DND-41 (cell line): ENCODE data around the gene SH3GL3.

Source experiments
- ATAC-seq: fragments of 200-7000 bp; cut with Tn5 transposase; 3 replicates; pipeline ENCODE4 v1.9.1; 2021; ENCODE audit warnings: low read depth; ENCODE audit not compliant: insufficient read depth
- DNase-seq: peaks from one replicate; pipeline ENCODE4 v3.0.0-alpha.2; 2020
- H2AFZ ChIP-seq: 2 replicates; pipeline ENCODE4 v1.6.0; 2012; ENCODE audit warnings: low read depth, low read length
- H3K27ac ChIP-seq: 2 replicates; pipeline ENCODE4 v1.5.1; 2012; ENCODE audit warnings: low read length, inconsistent platforms
- H3K27me3 ChIP-seq: fragments of 200-600 bp; sonication (generic); 2 replicates; pipeline ENCODE4 v1.6.0; 2012; ENCODE audit warnings: low read length, mild to moderate bottlenecking, inconsistent platforms; ENCODE audit not compliant: insufficient read depth, poor library complexity
- H3K36me3 ChIP-seq: 2 replicates; pipeline ENCODE4 v1.5.1; 2012; ENCODE audit warnings: low read length, inconsistent platforms; ENCODE audit not compliant: insufficient read depth
- H3K4me1 ChIP-seq: 2 replicates; pipeline ENCODE4 v1.5.1; 2012; ENCODE audit warnings: mild to moderate bottlenecking, low read length; ENCODE audit not compliant: insufficient read depth
- H3K4me2 ChIP-seq: 2 replicates; pipeline ENCODE4 v1.6.0; 2012; ENCODE audit warnings: mild to moderate bottlenecking, moderate library complexity, low read length, inconsistent platforms; ENCODE audit not compliant: insufficient read depth
- H3K4me3 ChIP-seq, 2 experiments: fragments of 200-600 bp in 1 of 2; shearing (Covaris generic) in 1 of 2; 2 replicates each; pipeline ENCODE4 v1.5.1; 2012 to 2016; ENCODE audit warnings: inconsistent platforms in 2 of 2, low read length in 2 of 2, mild to moderate bottlenecking in 2 of 2, low read depth in 1 of 2, moderate library complexity in 1 of 2
- H3K79me2 ChIP-seq: 2 replicates; pipeline ENCODE4 v1.6.0; 2012; ENCODE audit warnings: low read length, inconsistent platforms; ENCODE audit not compliant: insufficient read depth
- H3K9ac ChIP-seq: 2 replicates; pipeline ENCODE4 v1.6.0; 2012; ENCODE audit warnings: low read depth, mild to moderate bottlenecking, inconsistent platforms, low read length, moderate library complexity
- H3K9me3 ChIP-seq: 2 replicates; pipeline ENCODE4 v1.5.1; 2012; ENCODE audit warnings: low read length, moderate library complexity, mild to moderate bottlenecking, inconsistent platforms; ENCODE audit not compliant: insufficient read depth, severe bottlenecking
- H4K20me1 ChIP-seq: 2 replicates; pipeline ENCODE4 v1.6.0; 2012; ENCODE audit warnings: low read length; ENCODE audit not compliant: insufficient read depth
- CTCF ChIP-seq: IDR thresholded peaks from 2 replicates; pipeline ENCODE4 v1.5.1; 2012; ENCODE audit warnings: borderline replicate concordance, low read length, moderate library complexity, mild to moderate bottlenecking; ENCODE audit not compliant: poor library complexity, severe bottlenecking; ENCODE audit errors: extremely low read depth
- EZH2 ChIP-seq: IDR thresholded peaks from 3 replicates; pipeline ENCODE4 v1.6.1; 2012; ENCODE audit warnings: borderline replicate concordance, low read depth, mild to moderate bottlenecking, moderate library complexity, low read length, inconsistent platforms; ENCODE audit not compliant: severe bottlenecking

The SH3GL3 gene

GRCh38 chr15:83587091-83587490 is 139.9 kb downstream of the SH3GL3 start:
- H2AFZ ChIP-seq = no peak overlapping the region
- no peak overlapping the region for H3K4me2 ChIP-seq
- H3K27me3 ChIP-seq = peaks cover 4% of the 10 kb centered on the region
- no peak overlapping the region for H3K27ac ChIP-seq
- no peak for TF ChIP-seq CTCF
- no peak for TF ChIP-seq EZH2
- no peak overlapping the region for H3K9ac ChIP-seq
- no peaks in the 10 kb centered on the region for H3K36me3 ChIP-seq
- H3K4me1 ChIP-seq = no peaks in the 10 kb centered on the region
- H4K20me1 ChIP-seq = no peaks in the 10 kb centered on the region
- DNase-seq (no peak), ATAC-seq (no peak)
- H3K79me2 ChIP-seq = no peaks in the 10 kb centered on the region
- no peak overlapping the region for H3K4me3 ChIP-seq
- H3K9me3 ChIP-seq = no peaks in the 10 kb centered on the region

GRCh38 chr15:83588441-83588840 is 141.3 kb downstream of the SH3GL3 start:
- TF ChIP-seq EZH2 (no peak), CTCF (no peak)
- no peaks in the 10 kb centered on the region for H3K4me1 ChIP-seq
- peaks cover 4% of the 10 kb centered on the region for H3K27me3 ChIP-seq
- no peak overlapping the region for H3K9ac ChIP-seq
- no peaks in the 10 kb centered on the region for H4K20me1 ChIP-seq
- H2AFZ ChIP-seq = no peak overlapping the region
- no peaks in the 10 kb centered on the region for H3K36me3 ChIP-seq
- no peak overlapping the region for H3K27ac ChIP-seq
- no peak overlapping the region for H3K4me3 ChIP-seq
- no peak overlapping the region for H3K4me2 ChIP-seq
- H3K9me3 ChIP-seq = no peaks in the 10 kb centered on the region
- no peak for DNase-seq
- H3K79me2 ChIP-seq = no peaks in the 10 kb centered on the region
- no peak for ATAC-seq

- no peak overlapping the region for H3K9ac ChIP-seq
- no peak for DNase-seq
- H3K27me3 ChIP-seq = no peaks in the 10 kb centered on the region
- no peak overlapping the region for H3K4me3 ChIP-seq
- ATAC-seq = no peak
- no peak overlapping the region for H3K4me2 ChIP-seq
- no peak for TF ChIP-seq CTCF
- no peak for TF ChIP-seq EZH2
- no peaks in the 10 kb centered on the region for H3K4me1 ChIP-seq
- H3K36me3 ChIP-seq = no peaks in the 10 kb centered on the region
- no peak overlapping the region for H3K27ac ChIP-seq
- no peaks in the 10 kb centered on the region for H3K79me2 ChIP-seq
- H3K9me3 ChIP-seq = no peaks in the 10 kb centered on the region
- no peak overlapping the region for H2AFZ ChIP-seq
- H4K20me1 ChIP-seq = no peaks in the 10 kb centered on the region
These were observed 145.4 kb downstream of the SH3GL3 start for GRCh38 chr15:83592370-83593040.
